GM11168 (cell line): ENCODE data around the gene DAND5.

Experiments
- in situ Hi-C: fragments of 300-500 bp; cut with MboI; formaldehyde crosslinking; loops from one replicate; pipeline ENCODE4 v1.12.0; 2022; ENCODE audit warnings: low sequenced_read_pairs; ENCODE audit not compliant: unreplicated experiment

Gene DAND5

DNA sequence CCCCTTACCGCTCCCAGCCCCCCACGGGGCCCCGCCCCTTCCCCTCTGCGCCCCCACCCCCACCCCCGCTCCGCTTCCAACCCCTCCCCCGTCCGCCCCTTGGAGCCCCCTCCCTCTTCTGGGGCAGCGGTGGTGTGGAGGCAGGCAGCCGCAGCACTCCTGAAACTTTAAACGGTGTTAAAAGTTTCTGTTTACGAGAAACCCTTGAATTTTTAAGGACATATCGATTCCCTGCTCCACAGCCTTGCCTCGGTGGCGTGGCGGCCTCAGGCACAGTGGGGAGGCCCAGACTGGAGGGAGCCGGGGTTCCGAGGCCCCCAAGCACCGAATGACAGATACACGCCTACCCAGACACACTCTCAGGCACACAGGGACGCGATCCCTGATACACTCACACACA is 21.1 kb downstream of the DAND5 start:
- in situ Hi-C loops: loop anchor here (5.0 kb wide), 1 partner anchor 42 kb away; no protein-coding TSS in a partner anchor

- in situ Hi-C loops: loop anchor here (5.0 kb wide), 1 partner anchor 41 kb away; no protein-coding TSS in a partner anchor
Measured at GRCh38 chr19:12990853-12991252, 21.5 kb downstream of the DAND5 start.

DNA sequence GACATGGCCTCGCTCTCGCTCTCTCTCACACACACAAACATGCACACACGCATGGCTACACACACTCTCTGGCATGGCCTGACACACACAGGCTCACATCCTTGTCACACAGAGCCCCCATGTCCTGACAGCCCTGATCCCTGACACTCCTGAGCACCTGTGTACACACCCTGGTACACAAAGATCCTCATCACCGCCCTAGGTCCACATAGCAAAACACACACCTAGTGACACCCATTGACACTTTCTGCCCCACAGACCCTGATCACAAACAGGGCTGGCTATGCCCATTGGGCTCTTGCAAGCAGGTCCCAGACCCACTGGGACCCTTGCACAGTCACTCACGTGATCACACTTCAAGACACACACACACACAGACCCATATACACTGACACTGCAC is 21.9 kb downstream of the DAND5 start:
- in situ Hi-C loops: loop anchor here (5.0 kb wide), 1 partner anchor 41 kb away; no protein-coding TSS in a partner anchor

GRCh38 chr19:12992729-12993128 is 23.4 kb downstream of the DAND5 start:
- in situ Hi-C loops: loop anchor here (5.0 kb wide), 1 partner anchor 40 kb away; no protein-coding TSS in a partner anchor

GRCh38 chr19:12993562-12993961 is 24.2 kb downstream of the DAND5 start:
- in situ Hi-C loops: loop anchor here (5.0 kb wide), 1 partner anchor 39 kb away; no protein-coding TSS in a partner anchor

DNA sequence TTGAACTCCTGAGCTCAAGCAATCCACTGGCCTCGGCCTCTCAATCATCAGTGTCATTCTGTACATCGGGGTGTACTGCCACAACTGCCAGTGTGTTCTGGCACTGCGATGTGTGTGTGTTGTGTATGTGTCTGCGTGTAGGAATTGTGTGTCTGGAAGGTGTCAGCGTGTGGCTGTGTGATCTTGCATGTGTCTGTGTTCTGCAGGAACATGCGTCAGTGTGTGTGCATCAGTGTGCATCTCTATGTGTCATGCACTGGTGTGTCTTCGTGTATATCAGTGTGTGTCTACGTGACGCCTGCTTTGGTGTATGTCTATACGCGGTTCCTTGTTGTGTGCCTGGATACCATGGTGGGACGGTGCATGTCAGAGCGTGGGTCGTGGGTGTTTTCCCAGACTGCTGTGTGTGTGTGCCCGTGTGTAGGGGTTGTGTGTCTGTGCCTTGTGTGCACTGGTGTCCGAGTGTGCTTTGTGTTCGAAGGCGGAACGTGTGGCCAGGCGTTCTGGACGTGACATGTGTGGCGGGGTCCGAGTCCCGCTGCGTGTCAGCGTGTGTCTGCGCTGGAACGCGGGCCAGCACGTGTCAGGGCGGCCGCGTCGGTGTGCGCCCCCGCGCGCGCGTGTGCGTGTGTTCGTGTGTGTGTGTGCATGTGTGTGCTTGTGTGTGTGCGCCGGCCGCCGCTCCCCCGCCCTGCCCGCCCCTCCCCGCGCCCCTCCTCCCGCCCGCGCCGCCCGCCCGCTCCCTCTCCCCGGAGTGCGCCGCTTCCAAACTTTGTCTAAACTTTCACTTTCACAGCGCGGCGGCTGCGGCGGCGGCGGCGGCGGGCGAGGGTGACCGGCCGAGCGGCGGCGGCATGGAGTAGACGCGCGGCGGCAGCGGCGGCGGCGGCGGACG is 25.6 kb downstream of the DAND5 start, which contains the start of gene NFIX:
NFIX (plus strand) TSS at position 775 of the 895 bp plus-strand sequence. CDS start 363 bp downstream, outside the sequence.
- in situ Hi-C loops: loop anchor here (5.0 kb wide), 1 partner anchor 37 kb away; no protein-coding TSS in a partner anchor

GRCh38 chr19:12995596-12996405 is 26.4 kb downstream of the DAND5 start:
- in situ Hi-C loops: no loop called here

GRCh38 chr19:12996406-12997094 is 27.2 kb downstream of the DAND5 start:
- in situ Hi-C loops: no loop called here

DNA sequence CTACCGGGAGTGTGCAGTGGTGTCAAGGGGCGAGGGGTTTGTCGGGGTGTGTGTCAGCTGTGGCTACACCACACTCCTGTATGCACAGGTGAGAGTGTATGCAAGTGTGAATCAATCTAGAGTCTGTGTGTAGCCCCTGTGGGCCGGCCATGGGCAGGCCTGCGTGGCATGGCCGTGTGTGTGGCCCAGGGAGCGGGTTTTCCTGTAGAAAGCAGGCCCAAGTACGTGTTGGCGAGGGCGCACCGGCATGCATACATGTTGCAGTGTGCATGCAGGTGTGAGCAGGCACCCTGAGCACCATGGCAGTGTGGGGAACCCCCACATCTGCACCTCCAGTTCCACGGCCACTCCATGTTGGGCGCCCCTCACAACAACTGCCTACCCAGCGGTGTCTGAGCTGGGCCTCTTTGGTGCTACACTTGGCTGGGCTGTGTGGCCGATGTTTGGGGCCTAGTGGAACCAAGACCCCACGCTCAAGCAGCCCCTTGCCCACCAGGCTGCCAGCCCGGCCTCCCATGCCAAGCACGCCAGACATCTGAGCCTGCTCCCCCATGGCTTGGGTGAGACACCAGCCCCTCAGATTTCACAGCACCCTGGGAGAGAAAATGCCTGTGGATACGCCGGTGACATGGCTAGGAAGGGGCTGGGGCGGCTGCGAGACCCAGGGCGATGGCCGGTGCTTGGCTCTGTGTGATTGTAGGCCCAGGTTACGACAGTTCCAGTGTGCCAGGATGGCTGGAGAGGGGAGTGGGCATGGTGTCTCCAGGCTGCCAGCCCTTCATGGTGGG is 28.0 kb downstream of the DAND5 start:
- in situ Hi-C loops: no loop called here

GRCh38 chr19:12997967-12998940 is 28.9 kb downstream of the DAND5 start:
- in situ Hi-C loops: no loop called here

DNA sequence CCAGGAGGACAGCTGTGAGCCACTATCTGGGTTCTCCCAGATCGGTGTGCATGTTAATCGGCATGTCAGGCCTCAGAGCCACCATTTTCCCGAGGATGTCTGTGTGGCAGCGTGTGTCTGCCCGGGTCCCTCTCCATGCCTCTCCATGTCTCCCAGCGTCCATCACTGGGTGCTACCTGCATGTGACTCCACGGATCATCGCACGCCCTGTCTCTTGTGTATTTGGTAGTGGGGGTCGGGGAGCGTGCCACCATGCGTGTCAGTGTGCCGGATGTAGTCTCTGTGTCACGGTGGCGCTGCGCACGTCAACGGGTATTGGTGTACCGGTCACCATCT is 31.8 kb downstream of the DAND5 start:
- in situ Hi-C loops: no loop called here

DNA sequence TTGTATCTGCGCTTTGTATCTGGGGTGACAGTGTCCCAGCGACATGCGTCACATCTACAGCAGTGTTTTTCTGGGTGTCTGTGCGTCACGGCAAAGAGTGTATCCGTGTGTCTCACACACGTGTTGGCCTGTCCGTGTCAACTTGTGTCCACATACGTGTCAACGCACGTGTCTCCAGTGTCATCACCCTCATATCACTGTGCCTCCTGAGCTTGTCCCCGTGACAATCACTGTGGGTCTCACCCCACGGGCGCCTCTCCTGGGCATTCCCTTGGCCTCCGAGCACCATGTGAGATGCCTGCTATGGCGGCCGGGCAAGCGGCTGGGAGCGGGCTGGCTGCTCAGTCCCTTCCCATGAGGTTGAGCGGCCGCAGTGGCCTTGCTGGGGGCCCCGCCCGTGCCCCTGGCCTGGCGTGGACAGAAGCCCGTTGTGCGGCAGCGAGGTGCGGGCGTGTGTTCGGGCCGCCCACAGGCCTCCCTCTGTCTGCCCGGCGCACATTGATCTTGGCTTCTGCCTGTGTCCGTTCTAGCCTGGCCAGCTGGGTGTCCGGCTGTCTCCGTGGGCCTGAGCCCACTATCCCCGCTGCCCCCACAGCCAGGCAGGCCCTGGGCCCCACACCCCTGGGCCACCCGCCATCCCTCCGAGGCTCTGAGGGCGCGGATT is 32.3 kb downstream of the DAND5 start:
- in situ Hi-C loops: no loop called here

DNA sequence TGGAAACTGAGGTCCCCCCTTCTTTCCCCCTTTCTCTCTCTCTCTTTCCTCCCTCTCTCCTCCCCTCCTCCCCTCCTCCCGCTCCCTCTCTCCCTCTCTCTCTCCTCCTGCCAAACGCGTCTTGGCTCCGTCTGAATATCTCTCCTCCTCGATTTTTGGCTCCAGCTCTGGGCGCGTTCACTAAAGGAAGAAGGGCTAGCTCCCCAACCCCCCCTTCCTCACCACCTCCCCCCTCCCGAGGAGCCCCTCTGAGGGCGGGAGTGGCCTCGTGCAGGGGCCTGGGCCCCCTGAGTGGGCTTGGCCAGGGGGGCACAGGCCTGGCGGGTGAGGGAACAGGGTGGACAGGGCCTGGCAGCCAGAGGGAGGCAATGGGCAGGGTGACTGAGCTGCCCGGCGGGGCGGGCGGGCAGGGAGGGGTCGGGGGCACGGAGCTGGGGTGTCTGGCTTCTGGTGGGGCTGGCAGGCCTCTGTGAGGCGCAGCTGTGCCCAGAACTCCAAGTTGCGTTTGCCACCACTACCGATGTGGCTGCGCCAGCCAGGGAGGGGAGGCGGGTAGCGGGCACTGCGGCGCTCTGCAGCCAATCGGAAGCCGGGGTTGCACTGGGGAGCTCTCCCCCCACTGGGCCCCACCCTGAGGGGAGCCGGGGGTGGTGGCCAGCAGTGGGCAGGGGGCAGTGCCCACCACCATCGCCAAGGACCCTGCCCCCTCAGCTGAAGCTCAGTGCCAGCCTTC is 33.0 kb downstream of the DAND5 start:
- in situ Hi-C loops: no loop called here

GRCh38 chr19:13003081-13003480 is 33.7 kb downstream of the DAND5 start:
- in situ Hi-C loops: no loop called here

DNA sequence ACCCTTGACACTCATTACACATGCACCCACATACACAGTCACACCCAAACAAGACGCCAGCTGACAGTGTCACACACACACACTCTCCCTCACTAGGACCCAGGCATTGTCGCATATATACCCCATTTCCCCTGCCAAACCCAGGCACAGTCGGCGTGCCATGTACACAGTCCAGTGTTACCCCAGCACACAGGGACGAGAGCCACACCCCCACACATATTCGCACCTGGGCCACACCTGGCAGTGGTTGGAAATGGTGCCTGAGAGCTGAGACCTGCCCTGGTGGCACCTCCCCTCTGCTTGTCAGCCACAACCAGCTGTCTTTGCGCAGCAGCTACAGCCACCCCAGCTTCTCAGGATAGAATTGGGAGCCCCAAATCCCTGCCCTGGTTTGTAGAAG is 34.9 kb downstream of the DAND5 start:
- in situ Hi-C loops: no loop called here

GRCh38 chr19:13005253-13005652 is 35.9 kb downstream of the DAND5 start:
- in situ Hi-C loops: no loop called here

DNA sequence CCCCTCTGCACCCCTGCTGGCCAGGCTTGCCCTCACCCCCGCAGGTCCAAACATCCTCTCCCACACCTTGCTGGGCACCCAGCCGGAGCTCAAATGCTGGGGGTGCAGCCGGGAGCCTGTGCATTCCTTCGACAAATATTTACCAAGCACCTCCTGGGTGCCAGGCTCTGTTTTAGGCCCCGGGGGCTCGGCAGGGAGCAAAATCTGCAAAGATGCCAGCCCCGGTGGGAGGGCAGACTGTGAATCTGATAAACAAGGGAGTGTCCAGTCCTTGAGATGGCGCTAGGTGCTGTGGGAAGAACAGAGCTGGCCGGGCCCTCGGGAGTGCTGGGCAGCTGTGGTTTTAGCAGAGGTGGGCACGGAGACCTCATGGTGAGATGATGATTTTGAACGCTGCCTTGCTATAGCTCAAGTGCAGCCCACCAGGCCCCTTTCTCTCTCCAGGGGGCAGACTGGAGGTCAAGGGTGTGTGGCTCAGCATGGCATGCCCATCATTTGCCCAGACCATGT is 36.5 kb downstream of the DAND5 start:
- in situ Hi-C loops: no loop called here
